ENCODE measurements around the gene MAP3K4.

Gene MAP3K4

GRCh38 chr6:161027385-161027784, 35.8 kb downstream of the MAP3K4 start:
- FAIRE-seq (no peak), DNase-seq (ENCODE audit: insufficient read length, low spot score) (no peak)
- TF ChIP-seq POLR2AphosphoS5 (IDR thresholded peaks at IDR 0.05; ENCODE audit: low read depth, low read length) (no peak), POU2F2 (IDR thresholded peaks at IDR 0.05; ENCODE audit: low read depth, low read length) (no peak), TAF1 (IDR thresholded peaks at IDR 0.05; ENCODE audit: low read depth, low read length) (no peak), SPI1 (IDR thresholded peaks at IDR 0.05; ENCODE audit: low read depth, low read length) (no peak), PAX5 (IDR thresholded peaks at IDR 0.05; ENCODE audit: insufficient read depth, low read length, severe bottlenecking) (no peak), POLR2A (IDR thresholded peaks at IDR 0.05; ENCODE audit: low read depth, low read length) (no peak)

GRCh38 chr6:161029195-161029809, 37.7 kb downstream of the MAP3K4 start:
- no peak for DNase-seq (ENCODE audit: insufficient read length, low spot score)
- TF ChIP-seq POLR2A (IDR thresholded peaks at IDR 0.05; ENCODE audit: low read depth, low read length) (no peak), POLR2AphosphoS5 (IDR thresholded peaks at IDR 0.05; ENCODE audit: low read depth, low read length) (no peak), SPI1 (IDR thresholded peaks at IDR 0.05; ENCODE audit: low read depth, low read length) (no peak), TAF1 (IDR thresholded peaks at IDR 0.05; ENCODE audit: low read depth, low read length) (no peak), POU2F2 (IDR thresholded peaks at IDR 0.05; ENCODE audit: low read depth, low read length) (no peak), PAX5 (IDR thresholded peaks at IDR 0.05; ENCODE audit: insufficient read depth, low read length, severe bottlenecking) (no peak)
- peak; percentile 96 for FAIRE-seq

- no peak for DNase-seq (ENCODE audit: insufficient read length, low spot score)
- TF ChIP-seq POU2F2 (IDR thresholded peaks at IDR 0.05; ENCODE audit: low read depth, low read length) (no peak), TAF1 (IDR thresholded peaks at IDR 0.05; ENCODE audit: low read depth, low read length) (no peak)
- no peak for FAIRE-seq
Observed at GRCh38 chr6:161031721-161032495, 40.3 kb downstream of the MAP3K4 start.

DNA sequence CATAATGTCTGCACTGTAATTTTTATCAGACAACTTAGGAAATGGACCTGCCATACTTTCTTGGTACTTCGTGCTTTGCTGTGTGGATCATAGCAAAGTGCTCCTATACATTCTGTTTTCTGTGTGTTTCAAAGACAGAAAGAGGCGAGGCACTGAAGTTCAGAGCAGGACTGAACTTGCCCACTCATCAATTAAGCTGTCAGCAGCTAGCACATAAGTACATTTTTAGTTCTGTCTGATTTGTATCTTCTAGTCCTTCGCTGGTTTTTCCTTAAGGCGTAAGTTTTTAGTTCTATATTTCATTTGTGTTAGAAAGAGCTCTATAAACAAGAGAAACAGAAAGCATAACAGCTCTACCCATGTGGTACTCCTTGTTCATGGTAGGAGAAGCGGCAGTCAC, 42.1 kb downstream of the MAP3K4 start:
- no peak for FAIRE-seq
- no peak for DNase-seq (ENCODE audit: insufficient read length, low spot score)

DNA sequence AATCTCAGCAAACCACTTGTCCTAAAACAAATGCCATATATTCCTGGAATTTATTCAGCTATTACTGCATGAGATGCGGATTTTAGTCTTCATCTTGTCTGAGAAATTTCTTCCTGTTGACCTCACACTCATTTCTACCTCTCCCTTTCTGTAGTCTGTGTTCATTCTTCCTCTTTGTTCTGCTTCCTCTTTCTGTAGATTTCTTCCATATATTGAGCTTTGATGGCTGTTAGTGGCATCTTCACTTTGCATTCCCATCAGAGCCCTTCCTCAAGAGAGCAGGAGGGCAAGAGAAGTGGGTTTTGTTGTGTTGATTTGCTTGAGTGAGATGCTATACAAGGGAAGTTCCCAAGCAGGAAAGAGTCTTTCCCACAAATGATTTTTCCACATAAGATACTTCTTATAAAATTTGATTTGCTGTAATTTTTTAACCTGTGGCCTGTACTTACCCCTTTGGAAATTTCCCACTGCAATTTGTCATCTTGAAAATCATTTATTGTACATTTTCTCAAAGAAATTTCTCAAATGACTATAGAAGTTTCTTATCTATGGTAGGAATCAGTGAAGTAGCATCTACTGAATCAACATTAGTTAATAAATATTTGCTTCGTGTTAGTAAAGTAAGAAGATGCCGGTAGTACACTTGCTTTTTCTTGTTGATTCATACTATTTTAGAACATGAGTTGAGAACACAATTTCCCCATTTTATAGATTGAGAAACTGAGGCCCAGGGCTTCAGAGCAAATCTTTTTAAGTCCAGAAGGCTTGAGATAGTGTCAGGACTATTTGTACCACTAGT, 43.8 kb downstream of the MAP3K4 start:
- FAIRE-seq (peak; percentile 20), DNase-seq (ENCODE audit: insufficient read length, low spot score) (no peak)
- TF ChIP-seq POLR2AphosphoS5 (IDR thresholded peaks at IDR 0.05; ENCODE audit: low read depth, low read length) (no peak), SPI1 (IDR thresholded peaks at IDR 0.05; ENCODE audit: low read depth, low read length) (peak; percentile 51)

More for the DNA sequence above, 42.1 kb downstream of the MAP3K4 start:
- TF ChIP-seq SPI1 (IDR thresholded peaks at IDR 0.05; ENCODE audit: low read depth, low read length) (no peak), POLR2AphosphoS5 (IDR thresholded peaks at IDR 0.05; ENCODE audit: low read depth, low read length) (no peak), POLR2A (IDR thresholded peaks at IDR 0.05; ENCODE audit: low read depth, low read length) (no peak), TAF1 (IDR thresholded peaks at IDR 0.05; ENCODE audit: low read depth, low read length) (no peak), PAX5 (IDR thresholded peaks at IDR 0.05; ENCODE audit: insufficient read depth, low read length, severe bottlenecking) (no peak), POU2F2 (IDR thresholded peaks at IDR 0.05; ENCODE audit: low read depth, low read length) (no peak)

DNA sequence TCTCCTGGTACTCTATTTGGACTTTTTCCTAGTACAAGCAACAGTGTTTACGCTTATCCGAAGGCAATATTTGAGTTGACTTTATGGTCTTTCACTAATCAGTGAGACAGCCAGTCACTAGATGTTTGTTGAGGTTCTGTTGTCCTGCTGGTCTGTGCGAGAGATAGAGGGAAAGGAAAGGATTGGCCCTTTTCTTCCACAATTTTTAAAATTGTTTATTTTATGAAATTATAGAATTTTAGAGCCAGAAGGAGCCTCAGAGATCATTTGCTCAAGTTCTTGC, 44.4 kb downstream of the MAP3K4 start:
- TF ChIP-seq PAX5 (IDR thresholded peaks at IDR 0.05; ENCODE audit: insufficient read depth, low read length, severe bottlenecking) = no peak
- TF ChIP-seq POLR2A (IDR thresholded peaks at IDR 0.05; ENCODE audit: low read depth, low read length) = no peak
- no peak for TF ChIP-seq POLR2AphosphoS5 (IDR thresholded peaks at IDR 0.05; ENCODE audit: low read depth, low read length)
- TF ChIP-seq POU2F2 (IDR thresholded peaks at IDR 0.05; ENCODE audit: low read depth, low read length) = no peak
- no peak for TF ChIP-seq TAF1 (IDR thresholded peaks at IDR 0.05; ENCODE audit: low read depth, low read length)
- FAIRE-seq (no peak), DNase-seq (ENCODE audit: insufficient read length, low spot score) (no peak)

- DNase-seq (ENCODE audit: insufficient read length, low spot score) (no peak), FAIRE-seq (no peak)
- no peak for TF ChIP-seq POU2F2 (IDR thresholded peaks at IDR 0.05; ENCODE audit: low read depth, low read length)
Observed at GRCh38 chr6:161037873-161038228, 46.3 kb downstream of the MAP3K4 start.

- TF ChIP-seq POLR2A (IDR thresholded peaks at IDR 0.05; ENCODE audit: low read depth, low read length) (no peak), TAF1 (IDR thresholded peaks at IDR 0.05; ENCODE audit: low read depth, low read length) (no peak), POU2F2 (IDR thresholded peaks at IDR 0.05; ENCODE audit: low read depth, low read length) (0 out of 2 replicates have a peak, but pooled peaks have one; percentile 53), PAX5 (IDR thresholded peaks at IDR 0.05; ENCODE audit: insufficient read depth, low read length, severe bottlenecking) (peak; percentile 24), SPI1 (IDR thresholded peaks at IDR 0.05; ENCODE audit: low read depth, low read length) (no peak), POLR2AphosphoS5 (IDR thresholded peaks at IDR 0.05; ENCODE audit: low read depth, low read length) (no peak)
- no peak for FAIRE-seq
- DNase-seq (ENCODE audit: insufficient read length, low spot score) = no peak
Observed at GRCh38 chr6:161038229-161039031, 46.9 kb downstream of the MAP3K4 start.

- FAIRE-seq (no peak), DNase-seq (ENCODE audit: insufficient read length, low spot score) (no peak)
- no peak for TF ChIP-seq POLR2AphosphoS5 (IDR thresholded peaks at IDR 0.05; ENCODE audit: low read depth, low read length)
- TF ChIP-seq SPI1 (IDR thresholded peaks at IDR 0.05; ENCODE audit: low read depth, low read length) = no peak
- TF ChIP-seq POLR2A (IDR thresholded peaks at IDR 0.05; ENCODE audit: low read depth, low read length) = no peak
- no peak for TF ChIP-seq TAF1 (IDR thresholded peaks at IDR 0.05; ENCODE audit: low read depth, low read length)
- TF ChIP-seq POU2F2 (IDR thresholded peaks at IDR 0.05; ENCODE audit: low read depth, low read length) = no peak
- TF ChIP-seq PAX5 (IDR thresholded peaks at IDR 0.05; ENCODE audit: insufficient read depth, low read length, severe bottlenecking) = no peak
Observed at GRCh38 chr6:161041274-161041673, 49.7 kb downstream of the MAP3K4 start.
